Neural cell (in vitro differentiated cells): ENCODE measurements around the gene IRX4.

Source experiments
- EZH2 ChIP-seq: fragments of 200-600, 300-800 bp; shearing (Covaris generic), sonication (generic); IDR thresholded peaks from 2 replicates; pipeline ENCODE4 v1.6.1; 2014; ENCODE audit warnings: antibody characterized with exemption, low read length, borderline replicate concordance, mild to moderate bottlenecking; ENCODE audit not compliant: insufficient read depth, poor library complexity, severe bottlenecking
- POLR2AphosphoS5 ChIP-seq: IDR thresholded peaks from 2 replicates; pipeline ENCODE4 v1.6.1; 2012
- TF ChIP-seq, protein P1 (sequence below): fragments of 450-650 bp; IDR thresholded peaks from 2 replicates; pipeline ENCODE4 v1.5.1; 2014; ENCODE audit warnings: antibody characterized with exemption, mild to moderate bottlenecking, moderate library complexity; ENCODE audit not compliant: poor library complexity, severe bottlenecking

- TF ChIP-seq, protein P1, sequence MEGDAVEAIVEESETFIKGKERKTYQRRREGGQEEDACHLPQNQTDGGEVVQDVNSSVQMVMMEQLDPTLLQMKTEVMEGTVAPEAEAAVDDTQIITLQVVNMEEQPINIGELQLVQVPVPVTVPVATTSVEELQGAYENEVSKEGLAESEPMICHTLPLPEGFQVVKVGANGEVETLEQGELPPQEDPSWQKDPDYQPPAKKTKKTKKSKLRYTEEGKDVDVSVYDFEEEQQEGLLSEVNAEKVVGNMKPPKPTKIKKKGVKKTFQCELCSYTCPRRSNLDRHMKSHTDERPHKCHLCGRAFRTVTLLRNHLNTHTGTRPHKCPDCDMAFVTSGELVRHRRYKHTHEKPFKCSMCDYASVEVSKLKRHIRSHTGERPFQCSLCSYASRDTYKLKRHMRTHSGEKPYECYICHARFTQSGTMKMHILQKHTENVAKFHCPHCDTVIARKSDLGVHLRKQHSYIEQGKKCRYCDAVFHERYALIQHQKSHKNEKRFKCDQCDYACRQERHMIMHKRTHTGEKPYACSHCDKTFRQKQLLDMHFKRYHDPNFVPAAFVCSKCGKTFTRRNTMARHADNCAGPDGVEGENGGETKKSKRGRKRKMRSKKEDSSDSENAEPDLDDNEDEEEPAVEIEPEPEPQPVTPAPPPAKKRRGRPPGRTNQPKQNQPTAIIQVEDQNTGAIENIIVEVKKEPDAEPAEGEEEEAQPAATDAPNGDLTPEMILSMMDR = no peak
- TF ChIP-seq POLR2AphosphoS5 (no peak), EZH2 (no peak)
These were observed 51.5 kb downstream of the IRX4 start for GRCh38 chr5:1831257-1831656.
